HepG2 (cell line): ENCODE data around the gene PPP4C. TPM values are rescaled to one million over a fixed set of nuclear protein-coding genes. Genes with fewer than 3 reads are reported as not detected.

Experiments used
- ATF1 ChIP-seq: IDR thresholded peaks from 2 replicates; pipeline ENCODE4 v1.6.1; 2016; ENCODE audit warnings: mild to moderate bottlenecking, control low read depth
- BRD4 ChIP-seq: sonication (generic); formaldehyde crosslinking; IDR thresholded peaks from 2 replicates; pipeline ENCODE4 v1.4.0; 2020; ENCODE audit warnings: missing genetic modification reagents
- ELF1 ChIP-seq: sonication (generic); formaldehyde crosslinking; IDR thresholded peaks from 2 replicates; pipeline ENCODE4 v1.4.0; 2020; ENCODE audit warnings: missing genetic modification reagents
- ERF ChIP-seq: IDR thresholded peaks from 2 replicates; pipeline ENCODE4 v1.6.1; 2018; ENCODE audit warnings: missing biosample characterization, missing genetic modification reagents
- FOXA1 ChIP-seq, 2 experiments: fragments of 450-650 bp in 1 of 2; sonication (generic) in 1 of 2; formaldehyde crosslinking in 1 of 2; IDR thresholded peaks; 2 replicates each; pipeline versions ENCODE4 v1.4.0 to v1.6.1; 2016 to 2020; ENCODE audit warnings: missing genetic modification reagents in 1 of 2
- FOXM1 ChIP-seq: sonication (generic); formaldehyde crosslinking; IDR thresholded peaks from 2 replicates; pipeline ENCODE4 v1.5.0; 2020; ENCODE audit warnings: missing genetic modification reagents
- GABPA ChIP-seq, 2 experiments: IDR thresholded peaks; 2 replicates each; pipeline ENCODE4 v1.6.1; 2011 to 2016; ENCODE audit warnings: low read depth in 2 of 2, low read length in 1 of 2, missing biosample characterization in 1 of 2, missing genetic modification characterization in 1 of 2
- GLI4 ChIP-seq: sonication (generic); formaldehyde crosslinking; IDR thresholded peaks from 2 replicates; pipeline ENCODE4 v1.5.1; 2020; ENCODE audit warnings: missing genetic modification reagents, mild to moderate bottlenecking, moderate library complexity, borderline replicate concordance
- MED1 ChIP-seq: sonication (generic); formaldehyde crosslinking; IDR thresholded peaks from 2 replicates; pipeline ENCODE4 v1.4.0; 2020; ENCODE audit warnings: missing genetic modification reagents
- MTF1 ChIP-seq: sonication (generic); formaldehyde crosslinking; IDR thresholded peaks from 2 replicates; pipeline ENCODE4 v1.5.0; 2020; ENCODE audit warnings: missing genetic modification reagents
- NCOA1 ChIP-seq: sonication (generic); formaldehyde crosslinking; IDR thresholded peaks from 2 replicates; pipeline ENCODE4 v1.9.0; 2021; ENCODE audit warnings: missing genetic modification reagents
- NFE2L1 ChIP-seq: sonication (generic); formaldehyde crosslinking; IDR thresholded peaks from 2 replicates; pipeline ENCODE4 v1.4.0; 2020; ENCODE audit warnings: missing genetic modification reagents, mild to moderate bottlenecking, borderline replicate concordance
- PRPF4 ChIP-seq: fragments of 200-400 bp; formaldehyde crosslinking; IDR thresholded peaks from 2 replicates; pipeline ENCODE4 v1.6.1; 2016; ENCODE audit warnings: low read length, low read depth; ENCODE audit not compliant: poor library complexity, severe bottlenecking
- PTBP1 ChIP-seq: fragments of 200-400 bp; formaldehyde crosslinking; IDR thresholded peaks from 2 replicates; pipeline ENCODE4 v1.6.1; 2018; ENCODE audit warnings: low read length, low read depth; ENCODE audit not compliant: poor library complexity, severe bottlenecking
- RAD21 ChIP-seq: fragments of 450-650 bp; formaldehyde crosslinking; IDR thresholded peaks from 2 replicates; pipeline ENCODE4 v1.5.0; 2020; ENCODE audit warnings: mild to moderate bottlenecking
- SIX4 ChIP-seq: sonication (generic); formaldehyde crosslinking; IDR thresholded peaks from 2 replicates; pipeline ENCODE4 v1.4.0; 2020; ENCODE audit warnings: missing genetic modification reagents
- ZFP37 ChIP-seq: sonication (generic); formaldehyde crosslinking; IDR thresholded peaks from 2 replicates; pipeline ENCODE4 v1.4.0; 2020; ENCODE audit warnings: missing genetic modification reagents, borderline replicate concordance
- ZNF337 ChIP-seq: sonication (generic); formaldehyde crosslinking; IDR thresholded peaks from 2 replicates; pipeline ENCODE4 v1.5.1; 2020; ENCODE audit warnings: missing genetic modification reagents, low read depth, mild to moderate bottlenecking, borderline replicate concordance
- ZNF550 ChIP-seq: sonication (generic); formaldehyde crosslinking; IDR thresholded peaks from 2 replicates; pipeline ENCODE4 v1.4.0; 2020; ENCODE audit warnings: mild to moderate bottlenecking, missing genetic modification reagents, borderline replicate concordance
- ZNF629 ChIP-seq: sonication (generic); formaldehyde crosslinking; conservative IDR thresholded peaks from 2 replicates; pipeline ENCODE4 v1.5.0; 2020; ENCODE audit warnings: missing genetic modification reagents
- ZNF652 ChIP-seq: IDR thresholded peaks from 2 replicates; pipeline ENCODE4 v1.6.1; 2016; ENCODE audit warnings: low read depth, borderline replicate concordance
- ZNF713 ChIP-seq: sonication (generic); formaldehyde crosslinking; IDR thresholded peaks from 2 replicates; pipeline ENCODE4 v1.4.0; 2020; ENCODE audit warnings: mild to moderate bottlenecking, missing genetic modification reagents
- ZNF746 ChIP-seq: sonication (generic); formaldehyde crosslinking; IDR thresholded peaks from 2 replicates; pipeline ENCODE4 v1.8.0; 2022; ENCODE audit warnings: mild to moderate bottlenecking, missing genetic modification reagents
- ZNF850 ChIP-seq: sonication (generic); formaldehyde crosslinking; conservative IDR thresholded peaks from 2 replicates; pipeline ENCODE4 v1.9.0; 2021; ENCODE audit warnings: mild to moderate bottlenecking, missing genetic modification reagents
- ZSCAN12 ChIP-seq: sonication (generic); formaldehyde crosslinking; IDR thresholded peaks from 2 replicates; pipeline ENCODE4 v1.9.0; 2021; ENCODE audit warnings: mild to moderate bottlenecking, missing genetic modification reagents
- polyA plus RNA-seq, 8 experiments: library from polyadenylated mRNA; depleted of rRNA in 3 of 8; stranded (reverse) in 7 of 8; unstranded in 1 of 8; fragments of >200 nt; fragmentation: Illumina TruSeq in 4 of 8; extraction: Trizol in 4 of 8; gene quantifications; 2 replicates each; pipeline versions ENCODE4 v1.2.1 to v1.2.3, GENCODE V29; 2011 to 2016; ENCODE audit warnings: low read depth in 4 of 8, missing spikeins in 1 of 8, mixed read lengths in 1 of 8; ENCODE audit not compliant: insufficient read depth in 1 of 8
- total RNA-seq, 5 experiments: library from RNA; depleted of rRNA; stranded (reverse); fragments of >200 nt; fragmentation: Illumina TruSeq; extraction: Trizol; gene quantifications; 2 replicates each; pipeline ENCODE4 v1.2.3, GENCODE V29; 2016; ENCODE audit warnings: low read depth in 1 of 5
- TF ChIP-seq, protein P1 (sequence below): sonication (generic); formaldehyde crosslinking; IDR thresholded peaks from 2 replicates; pipeline ENCODE4 v1.9.0; 2021; ENCODE audit warnings: missing genetic modification reagents, mild to moderate bottlenecking, borderline replicate concordance
- TF ChIP-seq, protein P2 (sequence below): IDR thresholded peaks from 2 replicates; pipeline ENCODE4 v1.6.1; 2016; ENCODE audit warnings: mild to moderate bottlenecking
- TF ChIP-seq, protein P3 (sequence below): sonication (generic); formaldehyde crosslinking; IDR thresholded peaks from 2 replicates; pipeline ENCODE4 v1.4.0; 2020; ENCODE audit warnings: missing genetic modification reagents

The PPP4C gene
- total and polyA plus RNA-seq, 2 of the 13 experiments (the other 11 are each of a cell fraction or from before 2014, with no cell fraction given): 176 to 220 TPM

DNA sequence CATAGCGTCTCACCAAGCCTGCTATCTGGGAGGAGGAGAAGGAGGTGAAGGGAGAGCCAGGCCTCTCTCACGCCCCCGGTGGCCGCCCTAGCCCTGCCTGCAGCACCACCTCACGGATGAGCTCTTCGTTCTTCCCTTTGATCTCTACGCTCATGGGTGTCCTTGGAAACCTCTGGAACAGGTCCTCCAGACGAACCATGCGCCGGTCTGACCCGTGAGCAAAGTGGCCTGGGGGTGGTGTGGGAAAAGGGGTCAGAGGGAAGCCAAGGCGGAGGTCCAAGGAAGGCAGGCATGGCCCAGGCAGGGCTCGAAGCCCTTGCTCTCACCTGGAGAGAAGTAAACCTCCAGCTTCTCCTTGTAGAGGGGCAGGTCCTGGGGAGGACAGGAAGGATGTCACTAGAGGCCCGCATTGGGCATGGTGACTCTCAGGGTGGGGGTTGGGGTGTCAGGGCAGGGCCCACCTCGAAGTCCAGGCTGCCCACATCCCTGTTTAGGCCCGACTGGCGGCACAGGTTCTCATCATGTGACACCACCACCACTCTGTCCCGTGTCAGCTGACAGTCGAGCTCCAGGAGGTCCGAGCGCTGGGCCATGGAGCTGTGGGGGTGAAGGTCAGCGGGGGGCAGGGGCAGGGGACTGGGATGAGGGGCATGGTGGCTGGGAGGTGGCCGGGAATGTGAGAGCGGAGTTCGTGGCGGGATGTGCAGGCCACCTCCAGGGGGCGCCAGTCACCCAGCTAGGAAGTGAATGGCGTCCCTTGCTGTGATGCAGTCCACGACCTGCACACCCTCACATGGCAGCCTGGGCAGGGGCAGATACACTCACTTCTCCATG is 36.6 kb downstream of the PPP4C start (continued):
- TF ChIP-seq ZNF337 (CRISPR knock-in tag) (0 out of 2 replicates have a peak, but pooled peaks have one; percentile 47), NCOA1 (CRISPR knock-in tag) (no peak), ZNF629 (CRISPR knock-in tag) (0 out of 2 replicates have a peak, but pooled peaks have one; percentile 22), ZSCAN12 (no peak), ELF1 (CRISPR knock-in tag) (peak; percentile 48; the same call in 1 of the 2 replicates), ZNF850 (CRISPR knock-in tag) (no peak), GLI4 (CRISPR knock-in tag) (peak; percentile 91), ERF (CRISPR knock-in tag) (0 out of 2 replicates have a peak, but pooled peaks have one; percentile 35), PTBP1 (peak; percentile 47), ZNF713 (CRISPR knock-in tag) (no peak; the same call in 1 of the 2 replicates), ZNF652 (CRISPR knock-in tag) (no peak), NFE2L1 (CRISPR knock-in tag) (no peak), ATF1 (CRISPR knock-in tag) (no peak), MTF1 (CRISPR knock-in tag) (no peak), SIX4 (CRISPR knock-in tag) (no peak; the same call in 1 of the 2 replicates), ZFP37 (CRISPR knock-in tag) (no peak), GABPA (IDR thresholded peaks at IDR 0.05; ENCODE audit: low read depth, low read length) (no peak), GABPA (CRISPR knock-in tag; IDR thresholded peaks at IDR 0.05; ENCODE audit: low read depth) (peak; percentile 52), PRPF4 (no peak), MED1 (CRISPR knock-in tag) (peak; percentile 71), RAD21 (peak; percentile 99), FOXA1 (IDR thresholded peaks at IDR 0.05) (no peak), FOXA1 (CRISPR knock-in tag; IDR thresholded peaks at IDR 0.05) (no peak; the same call in 1 of the 2 replicates), ZNF550 (CRISPR knock-in tag) (no peak; the same call in 1 of the 2 replicates), BRD4 (CRISPR knock-in tag) (peak; percentile 73), FOXM1 (CRISPR knock-in tag) (no peak), ZNF746 (CRISPR knock-in tag) (peak; percentile 92)
- TF ChIP-seq, protein P1, sequence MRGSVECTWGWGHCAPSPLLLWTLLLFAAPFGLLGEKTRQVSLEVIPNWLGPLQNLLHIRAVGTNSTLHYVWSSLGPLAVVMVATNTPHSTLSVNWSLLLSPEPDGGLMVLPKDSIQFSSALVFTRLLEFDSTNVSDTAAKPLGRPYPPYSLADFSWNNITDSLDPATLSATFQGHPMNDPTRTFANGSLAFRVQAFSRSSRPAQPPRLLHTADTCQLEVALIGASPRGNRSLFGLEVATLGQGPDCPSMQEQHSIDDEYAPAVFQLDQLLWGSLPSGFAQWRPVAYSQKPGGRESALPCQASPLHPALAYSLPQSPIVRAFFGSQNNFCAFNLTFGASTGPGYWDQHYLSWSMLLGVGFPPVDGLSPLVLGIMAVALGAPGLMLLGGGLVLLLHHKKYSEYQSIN (CRISPR knock-in tag): no peak
- TF ChIP-seq, protein P2, sequence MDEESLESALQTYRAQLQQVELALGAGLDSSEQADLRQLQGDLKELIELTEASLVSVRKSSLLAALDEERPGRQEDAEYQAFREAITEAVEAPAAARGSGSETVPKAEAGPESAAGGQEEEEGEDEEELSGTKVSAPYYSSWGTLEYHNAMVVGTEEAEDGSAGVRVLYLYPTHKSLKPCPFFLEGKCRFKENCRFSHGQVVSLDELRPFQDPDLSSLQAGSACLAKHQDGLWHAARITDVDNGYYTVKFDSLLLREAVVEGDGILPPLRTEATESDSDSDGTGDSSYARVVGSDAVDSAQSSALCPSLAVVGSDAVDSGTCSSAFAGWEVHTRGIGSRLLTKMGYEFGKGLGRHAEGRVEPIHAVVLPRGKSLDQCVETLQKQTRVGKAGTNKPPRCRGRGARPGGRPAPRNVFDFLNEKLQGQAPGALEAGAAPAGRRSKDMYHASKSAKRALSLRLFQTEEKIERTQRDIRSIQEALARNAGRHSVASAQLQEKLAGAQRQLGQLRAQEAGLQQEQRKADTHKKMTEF (CRISPR knock-in tag): no peak
- TF ChIP-seq, protein P3, sequence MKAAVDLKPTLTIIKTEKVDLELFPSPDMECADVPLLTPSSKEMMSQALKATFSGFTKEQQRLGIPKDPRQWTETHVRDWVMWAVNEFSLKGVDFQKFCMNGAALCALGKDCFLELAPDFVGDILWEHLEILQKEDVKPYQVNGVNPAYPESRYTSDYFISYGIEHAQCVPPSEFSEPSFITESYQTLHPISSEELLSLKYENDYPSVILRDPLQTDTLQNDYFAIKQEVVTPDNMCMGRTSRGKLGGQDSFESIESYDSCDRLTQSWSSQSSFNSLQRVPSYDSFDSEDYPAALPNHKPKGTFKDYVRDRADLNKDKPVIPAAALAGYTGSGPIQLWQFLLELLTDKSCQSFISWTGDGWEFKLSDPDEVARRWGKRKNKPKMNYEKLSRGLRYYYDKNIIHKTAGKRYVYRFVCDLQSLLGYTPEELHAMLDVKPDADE (CRISPR knock-in tag): no peak; the same call in 1 of the 2 replicates
